Measurements from ENCODE around the gene KYNU.

DNA sequence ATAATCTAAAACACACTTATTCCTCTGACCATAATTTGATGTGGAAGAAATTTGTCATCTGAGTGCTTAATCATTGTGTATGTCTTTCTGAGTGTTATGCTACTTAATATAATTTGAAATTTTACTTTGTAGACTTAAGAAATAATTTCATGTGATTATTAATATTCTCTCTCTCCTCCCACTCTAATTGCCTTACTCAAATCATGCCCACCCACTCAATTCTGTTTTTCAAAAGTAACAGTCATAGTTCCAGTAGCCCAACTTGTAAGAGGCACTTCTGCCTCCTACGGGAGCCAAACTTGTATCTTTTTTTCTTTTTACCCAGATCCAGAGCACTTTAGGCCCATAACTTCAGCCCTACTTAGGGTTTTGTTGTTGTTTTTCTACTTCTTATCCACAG, 18.5 kb upstream of the KYNU start:
- TF ChIP-seq, protein P1, sequence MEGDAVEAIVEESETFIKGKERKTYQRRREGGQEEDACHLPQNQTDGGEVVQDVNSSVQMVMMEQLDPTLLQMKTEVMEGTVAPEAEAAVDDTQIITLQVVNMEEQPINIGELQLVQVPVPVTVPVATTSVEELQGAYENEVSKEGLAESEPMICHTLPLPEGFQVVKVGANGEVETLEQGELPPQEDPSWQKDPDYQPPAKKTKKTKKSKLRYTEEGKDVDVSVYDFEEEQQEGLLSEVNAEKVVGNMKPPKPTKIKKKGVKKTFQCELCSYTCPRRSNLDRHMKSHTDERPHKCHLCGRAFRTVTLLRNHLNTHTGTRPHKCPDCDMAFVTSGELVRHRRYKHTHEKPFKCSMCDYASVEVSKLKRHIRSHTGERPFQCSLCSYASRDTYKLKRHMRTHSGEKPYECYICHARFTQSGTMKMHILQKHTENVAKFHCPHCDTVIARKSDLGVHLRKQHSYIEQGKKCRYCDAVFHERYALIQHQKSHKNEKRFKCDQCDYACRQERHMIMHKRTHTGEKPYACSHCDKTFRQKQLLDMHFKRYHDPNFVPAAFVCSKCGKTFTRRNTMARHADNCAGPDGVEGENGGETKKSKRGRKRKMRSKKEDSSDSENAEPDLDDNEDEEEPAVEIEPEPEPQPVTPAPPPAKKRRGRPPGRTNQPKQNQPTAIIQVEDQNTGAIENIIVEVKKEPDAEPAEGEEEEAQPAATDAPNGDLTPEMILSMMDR (tag by site-specific recombination; IDR thresholded peaks at IDR 0.05) = no peak
- TF ChIP-seq ZNF311 (tag by site-specific recombination; IDR thresholded peaks at IDR 0.05; ENCODE audit: borderline replicate concordance) (no peak), ZNF37A (tag by site-specific recombination; IDR thresholded peaks at IDR 0.05) (no peak), ZNF768 (tag by site-specific recombination; IDR thresholded peaks at IDR 0.05) (no peak), YY1 (tag by site-specific recombination; IDR thresholded peaks at IDR 0.05) (no peak), ZNF514 (tag by site-specific recombination; IDR thresholded peaks at IDR 0.05) (no peak), ZBTB8A (tag by site-specific recombination; IDR thresholded peaks at IDR 0.05) (no peak), ZNF140 (tag by site-specific recombination; IDR thresholded peaks at IDR 0.05) (no peak), ZNF174 (tag by site-specific recombination; IDR thresholded peaks at IDR 0.05) (no peak), ZNF747 (tag by site-specific recombination; IDR thresholded peaks at IDR 0.05) (no peak), ZNF292 (tag by site-specific recombination; IDR thresholded peaks at IDR 0.05; ENCODE audit: borderline replicate concordance, low read depth) (no peak), BCL11B (tag by site-specific recombination; IDR thresholded peaks at IDR 0.05; ENCODE audit: low read depth) (no peak), ZNF366 (tag by site-specific recombination; conservative IDR thresholded peaks at IDR 0.05) (no peak)
- TF ChIP-seq, protein P2, sequence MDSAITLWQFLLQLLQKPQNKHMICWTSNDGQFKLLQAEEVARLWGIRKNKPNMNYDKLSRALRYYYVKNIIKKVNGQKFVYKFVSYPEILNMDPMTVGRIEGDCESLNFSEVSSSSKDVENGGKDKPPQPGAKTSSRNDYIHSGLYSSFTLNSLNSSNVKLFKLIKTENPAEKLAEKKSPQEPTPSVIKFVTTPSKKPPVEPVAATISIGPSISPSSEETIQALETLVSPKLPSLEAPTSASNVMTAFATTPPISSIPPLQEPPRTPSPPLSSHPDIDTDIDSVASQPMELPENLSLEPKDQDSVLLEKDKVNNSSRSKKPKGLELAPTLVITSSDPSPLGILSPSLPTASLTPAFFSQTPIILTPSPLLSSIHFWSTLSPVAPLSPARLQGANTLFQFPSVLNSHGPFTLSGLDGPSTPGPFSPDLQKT (IDR thresholded peaks at IDR 0.05; ENCODE audit: borderline replicate concordance, low read depth, low read length) = no peak

Data from HEK293 (cell line).